A549 (cell line): ENCODE results near the gene MIEF1.

Source experiments
- MAFK ChIP-seq: fragments of 450-650 bp; IDR thresholded peaks from 2 replicates; pipeline ENCODE4 v1.6.1; 2014; ENCODE audit not compliant: partially characterized antibody
- MAX ChIP-seq: IDR thresholded peaks from 2 replicates; pipeline ENCODE4 v1.6.1; 2012

- TF ChIP-seq MAX (no peak), MAFK (no peak)
These were observed 23.5 kb downstream of the MIEF1 start for GRCh38 chr22:39525658-39525975.
